Stimulated activated CD4-positive, alpha-beta T cell treated with anti-CD3 and anti-CD28 coated beads, Interleukin-4, amount 100 ng/mL, for 24 hours (primary cell): ENCODE data around the gene SHMT2.
A peak's percentile ranks its signal among the peaks of the same experiment; 100 is the strongest.

Experiments used
- DNase-seq: peaks from one replicate; pipeline ENCODE4 v3.0.0-alpha.2; 2020

The SHMT2 gene

DNA sequence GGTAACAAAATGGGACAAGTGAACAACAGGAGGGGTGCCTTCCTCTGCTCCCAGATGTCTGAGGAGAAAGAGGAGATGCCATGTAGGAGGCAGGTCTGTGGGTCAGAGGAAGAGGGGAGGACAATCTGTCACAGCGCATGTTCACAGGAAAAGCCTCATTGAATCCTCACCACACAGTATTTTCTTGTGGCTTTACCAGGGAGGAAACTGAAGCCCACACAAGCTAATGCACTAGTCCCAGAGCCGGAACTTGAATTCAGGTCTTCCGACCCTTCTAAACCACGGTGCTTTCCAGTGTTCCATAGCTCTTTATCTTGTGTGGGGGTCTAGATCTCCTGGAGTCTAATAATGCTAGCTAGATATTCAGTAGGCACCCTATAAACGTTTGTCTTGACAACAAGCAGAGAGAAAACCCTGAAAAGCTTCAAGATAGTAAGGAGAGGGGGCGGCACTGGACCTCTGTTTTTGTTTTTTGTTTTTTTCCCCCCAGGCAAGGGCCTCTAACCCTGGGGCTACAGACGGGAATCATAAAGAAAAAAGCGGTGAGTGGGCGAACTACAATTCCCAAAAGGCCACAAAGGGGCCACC, 371 bp upstream of the SHMT2 start:
- no peak for DNase-seq

DNA sequence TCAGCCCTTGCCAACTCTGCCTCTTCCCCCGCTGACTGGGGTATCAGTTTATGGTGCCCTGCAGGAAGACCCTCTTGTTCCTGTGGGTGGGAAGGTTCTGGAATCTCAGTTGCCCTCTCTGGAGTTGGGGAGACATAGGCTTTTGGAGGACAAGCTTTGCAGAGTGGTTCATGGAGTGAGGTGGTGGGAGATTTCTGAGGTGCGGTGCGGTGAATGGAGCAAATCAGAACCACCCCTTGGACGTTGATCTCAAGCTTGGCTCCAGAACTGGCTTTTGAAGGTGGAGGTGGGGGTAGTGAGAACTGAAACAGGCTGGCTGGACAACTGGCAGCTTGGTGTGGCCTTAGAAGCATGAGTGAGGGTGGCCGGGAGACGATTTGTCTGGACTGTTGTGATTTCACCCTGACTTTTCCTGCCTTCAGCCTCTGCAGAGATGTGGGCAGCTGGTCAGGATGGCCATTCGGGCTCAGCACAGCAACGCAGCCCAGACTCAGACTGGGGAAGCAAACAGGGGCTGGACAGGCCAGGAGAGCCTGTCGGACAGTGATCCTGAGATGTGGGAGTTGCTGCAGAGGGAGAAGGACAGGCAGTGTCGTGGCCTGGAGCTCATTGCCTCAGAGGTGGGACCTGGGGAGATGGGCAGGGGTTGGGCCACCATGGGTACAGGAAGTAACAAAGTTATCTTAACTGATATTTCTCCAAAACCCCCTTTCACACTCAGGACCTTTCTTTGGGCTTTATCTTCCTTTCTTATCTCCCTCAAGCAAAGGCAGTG, 1.1 kb downstream of the SHMT2 start:
- DNase-seq: no peak

DNA sequence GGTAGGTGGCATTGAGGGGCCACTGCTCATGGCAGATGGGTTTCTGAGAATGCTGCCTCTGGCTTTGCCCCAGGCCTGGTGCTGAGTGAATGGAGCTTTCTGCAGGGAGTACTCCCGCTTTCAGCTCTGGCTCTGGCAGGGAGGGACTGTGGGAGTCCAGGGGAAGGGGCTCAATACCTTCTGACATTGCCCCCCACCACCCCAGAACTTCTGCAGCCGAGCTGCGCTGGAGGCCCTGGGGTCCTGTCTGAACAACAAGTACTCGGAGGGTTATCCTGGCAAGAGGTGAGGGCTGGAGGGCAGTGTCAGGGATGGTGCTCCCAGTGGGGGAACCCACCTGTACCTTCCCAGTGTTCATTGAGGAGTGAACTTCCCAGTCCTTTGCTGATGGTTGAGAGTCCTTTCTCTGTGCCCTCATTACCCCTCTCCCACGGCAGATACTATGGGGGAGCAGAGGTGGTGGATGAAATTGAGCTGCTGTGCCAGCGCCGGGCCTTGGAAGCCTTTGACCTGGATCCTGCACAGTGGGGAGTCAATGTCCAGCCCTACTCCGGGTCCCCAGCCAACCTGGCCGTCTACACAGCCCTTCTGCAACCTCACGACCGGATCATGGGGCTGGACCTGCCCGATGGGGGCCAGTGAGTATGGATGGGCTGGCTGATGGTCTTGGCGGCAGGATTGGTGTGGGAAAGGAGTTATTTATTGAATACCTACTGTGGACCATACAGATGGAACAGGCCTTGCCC, 1.9 kb downstream of the SHMT2 start:
- no peak for DNase-seq

DNA sequence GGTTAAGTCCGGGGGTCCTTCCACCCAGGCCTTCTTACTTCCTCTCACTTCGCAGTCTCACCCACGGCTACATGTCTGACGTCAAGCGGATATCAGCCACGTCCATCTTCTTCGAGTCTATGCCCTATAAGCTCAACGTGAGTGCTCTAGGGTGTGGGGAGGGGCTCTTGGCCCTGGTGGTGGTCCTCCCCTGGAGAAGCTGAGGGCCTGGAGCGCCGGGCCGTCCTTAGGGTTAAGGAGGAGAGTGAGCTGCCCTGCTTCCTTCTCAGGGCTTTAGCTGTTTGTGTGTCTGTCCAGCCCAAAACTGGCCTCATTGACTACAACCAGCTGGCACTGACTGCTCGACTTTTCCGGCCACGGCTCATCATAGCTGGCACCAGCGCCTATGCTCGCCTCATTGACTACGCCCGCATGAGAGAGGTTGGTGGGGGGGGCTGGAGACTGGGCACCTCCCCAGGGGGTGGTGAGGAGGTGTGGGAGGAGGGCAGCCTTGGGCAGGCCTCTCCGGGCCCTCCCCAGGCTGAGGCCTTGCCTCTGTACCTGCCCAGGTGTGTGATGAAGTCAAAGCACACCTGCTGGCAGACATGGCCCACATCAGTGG, 2.7 kb downstream of the SHMT2 start:
- DNase-seq: no peak

DNA sequence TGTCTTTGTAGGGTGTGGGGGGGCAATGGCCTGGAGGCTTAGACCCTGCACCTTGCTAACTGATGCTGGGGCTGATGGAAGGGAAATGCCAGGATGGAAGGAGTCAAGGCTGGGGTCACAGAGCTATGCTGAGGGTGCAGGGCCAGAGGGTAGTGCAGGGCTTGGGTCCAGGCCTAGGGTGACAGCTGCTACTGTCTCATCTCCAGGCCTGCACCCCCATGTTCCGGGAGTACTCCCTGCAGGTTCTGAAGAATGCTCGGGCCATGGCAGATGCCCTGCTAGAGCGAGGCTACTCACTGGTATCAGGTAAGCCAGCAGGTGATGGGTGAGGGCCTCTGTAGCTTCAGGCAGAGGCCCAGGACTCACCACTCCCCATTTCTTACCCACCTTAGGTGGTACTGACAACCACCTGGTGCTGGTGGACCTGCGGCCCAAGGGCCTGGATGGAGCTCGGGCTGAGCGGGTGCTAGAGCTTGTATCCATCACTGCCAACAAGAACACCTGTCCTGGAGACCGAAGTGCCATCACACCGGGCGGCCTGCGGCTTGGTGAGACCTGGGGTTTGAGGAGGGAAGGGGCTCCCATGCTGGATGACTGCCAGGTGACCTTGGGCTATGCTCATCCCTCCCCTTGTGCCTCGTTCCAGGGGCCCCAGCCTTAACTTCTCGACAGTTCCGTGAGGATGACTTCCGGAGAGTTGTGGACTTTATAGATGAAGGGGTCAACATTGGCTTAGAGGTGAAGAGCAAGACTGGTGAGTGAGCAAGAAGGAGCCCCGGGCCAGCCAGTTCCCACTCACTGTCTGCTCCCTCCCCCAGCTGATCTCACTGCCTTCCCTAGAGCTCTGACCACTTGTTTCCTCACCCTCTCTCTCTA, 4.1 kb downstream of the SHMT2 start:
- DNase-seq: no peak

DNA sequence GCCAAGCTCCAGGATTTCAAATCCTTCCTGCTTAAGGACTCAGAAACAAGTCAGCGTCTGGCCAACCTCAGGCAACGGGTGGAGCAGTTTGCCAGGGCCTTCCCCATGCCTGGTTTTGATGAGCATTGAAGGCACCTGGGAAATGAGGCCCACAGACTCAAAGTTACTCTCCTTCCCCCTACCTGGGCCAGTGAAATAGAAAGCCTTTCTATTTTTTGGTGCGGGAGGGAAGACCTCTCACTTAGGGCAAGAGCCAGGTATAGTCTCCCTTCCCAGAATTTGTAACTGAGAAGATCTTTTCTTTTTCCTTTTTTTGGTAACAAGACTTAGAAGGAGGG, 4.7 kb downstream of the SHMT2 start:
- no peak for DNase-seq

DNA sequence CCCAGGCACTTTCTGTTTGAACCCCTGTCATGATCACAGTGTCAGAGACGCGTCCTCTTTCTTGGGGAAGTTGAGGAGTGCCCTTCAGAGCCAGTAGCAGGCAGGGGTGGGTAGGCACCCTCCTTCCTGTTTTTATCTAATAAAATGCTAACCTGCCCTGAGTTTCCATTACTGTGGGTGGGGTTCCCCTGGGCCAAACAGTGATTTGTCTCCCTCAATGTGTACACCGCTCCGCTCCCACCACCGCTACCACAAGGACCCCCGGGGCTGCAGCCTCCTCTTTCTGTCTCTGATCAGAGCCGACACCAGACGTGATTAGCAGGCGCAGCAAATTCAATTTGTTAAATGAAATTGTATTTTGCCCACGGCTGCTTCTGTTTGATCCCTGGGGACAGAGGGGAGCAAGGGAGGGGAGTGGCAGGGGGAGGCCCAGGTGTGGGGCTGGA, 5.1 kb downstream of the SHMT2 start:
- DNase-seq: no peak

DNA sequence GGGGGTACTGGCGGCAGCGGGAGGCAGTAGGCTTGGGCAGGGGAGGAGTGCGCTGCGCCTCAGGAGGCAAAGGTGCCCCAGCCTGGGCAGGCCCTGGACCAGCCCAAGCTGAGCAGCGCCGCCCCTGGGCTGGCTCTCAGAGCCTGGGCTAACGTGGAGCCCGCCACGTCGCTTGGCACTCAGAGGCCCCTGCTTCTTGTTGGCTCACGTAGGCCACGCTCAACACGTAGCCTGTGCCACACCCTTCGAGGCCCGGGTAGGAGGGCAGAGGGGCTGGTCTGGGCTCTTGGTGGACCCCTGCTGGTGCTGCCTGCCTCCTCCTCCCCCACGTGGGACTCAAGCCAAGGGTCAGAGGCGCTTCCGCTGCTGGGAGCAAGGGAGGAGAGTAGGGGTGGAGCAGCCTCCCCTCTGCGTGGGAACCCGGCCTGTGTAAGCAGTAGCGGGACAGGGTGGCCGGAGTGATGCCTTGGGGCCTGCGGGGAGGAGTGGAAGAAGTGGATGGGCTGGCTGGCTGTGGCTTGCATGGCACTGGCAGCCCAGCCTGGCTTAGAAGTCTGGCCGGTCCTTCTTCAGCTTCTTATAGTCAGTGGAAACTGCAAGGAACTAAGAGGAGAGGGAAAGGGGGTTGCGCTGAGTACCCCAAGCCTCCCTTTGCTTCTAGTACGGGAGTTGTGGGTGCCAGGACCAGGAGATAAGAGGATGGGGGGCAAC, 5.7 kb downstream of the SHMT2 start:
- no peak for DNase-seq

DNA sequence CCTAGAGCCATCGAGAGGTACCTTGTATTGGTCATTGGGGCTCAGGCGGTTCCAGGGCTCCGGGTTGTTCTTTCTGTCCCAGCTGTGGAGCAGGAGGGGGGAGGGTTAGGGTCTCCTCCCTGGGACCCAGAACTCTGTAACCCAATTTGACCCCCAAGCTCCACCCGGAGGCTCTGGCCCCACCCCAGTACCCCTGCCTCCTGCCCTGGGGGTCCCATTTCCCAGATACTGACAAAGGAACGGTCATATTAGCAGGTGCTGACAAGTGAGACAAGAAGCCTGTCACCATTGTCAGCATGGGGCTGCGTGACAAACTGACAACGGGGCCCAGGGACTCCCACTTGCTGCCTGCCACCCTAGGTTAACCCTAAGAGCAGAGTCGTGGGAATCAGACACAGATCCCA, 6.2 kb downstream of the SHMT2 start:
- no peak for DNase-seq

DNA sequence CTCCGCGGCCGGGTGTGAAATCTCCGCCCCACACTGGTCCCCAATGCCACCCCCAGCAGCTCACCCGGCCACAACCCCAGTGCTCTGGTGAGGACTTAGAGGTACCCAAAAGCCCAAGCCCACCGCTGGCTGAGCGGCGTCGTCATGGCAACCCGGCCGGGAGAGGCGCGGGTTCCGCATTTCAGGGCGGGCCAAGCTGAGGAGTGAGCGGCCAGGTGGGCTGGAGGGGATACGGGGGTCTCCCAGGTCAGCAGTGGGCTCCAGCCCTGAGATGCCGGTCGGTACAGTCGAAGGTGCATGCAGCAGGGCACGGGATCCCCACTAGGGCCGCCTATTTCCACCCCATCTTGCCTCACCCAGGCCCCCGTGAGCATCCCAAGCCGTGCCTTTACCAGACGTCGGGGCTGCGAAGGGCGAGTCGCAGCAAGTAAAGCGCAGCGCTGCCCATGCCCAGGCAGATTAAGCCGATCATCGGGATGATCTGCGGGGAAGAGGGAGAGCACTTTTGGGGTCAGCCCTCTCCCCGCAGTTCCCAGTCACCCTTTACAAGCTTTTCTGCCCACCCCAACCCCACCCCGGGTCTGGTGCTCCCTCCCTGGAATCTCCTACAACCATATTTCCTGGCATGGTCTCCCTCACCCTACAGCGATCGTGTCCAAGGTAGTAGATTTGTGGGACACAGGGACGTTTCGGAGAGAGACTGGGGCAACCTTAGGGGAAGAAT, 6.9 kb downstream of the SHMT2 start:
- no peak for DNase-seq

DNA sequence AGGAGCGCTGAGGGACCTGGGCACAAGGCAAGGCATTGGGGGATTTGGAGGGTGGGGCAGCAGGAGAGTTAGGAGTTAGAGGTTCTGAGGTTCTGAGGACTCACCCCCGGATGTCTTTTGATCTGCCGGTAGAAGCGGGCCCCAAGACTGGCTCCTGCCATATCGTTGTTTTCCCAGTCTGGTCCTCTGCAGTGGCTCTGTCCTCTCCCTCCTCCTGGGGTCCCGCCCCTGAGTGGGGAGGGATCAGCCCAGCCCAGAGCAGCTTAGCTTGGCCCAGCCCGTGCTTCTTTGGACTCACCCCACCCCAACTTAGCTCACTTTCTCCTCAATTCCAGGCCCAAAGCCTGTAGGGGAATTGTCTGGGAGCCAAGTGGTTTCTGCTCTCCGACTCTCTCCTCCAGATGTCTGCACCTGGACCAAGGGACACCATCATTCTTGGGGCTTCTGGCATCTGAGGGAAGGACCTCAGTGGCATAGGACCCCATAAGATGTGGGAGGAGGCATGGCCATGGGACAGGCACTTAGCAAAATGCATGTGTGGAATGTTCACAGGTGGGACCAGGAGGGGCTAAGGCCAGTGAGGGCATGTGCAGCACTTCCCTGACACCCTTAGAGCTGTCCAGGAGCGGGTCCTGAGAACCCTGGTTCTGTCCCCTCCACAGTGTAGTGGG, 7.5 kb downstream of the SHMT2 start:
- no peak for DNase-seq

DNA sequence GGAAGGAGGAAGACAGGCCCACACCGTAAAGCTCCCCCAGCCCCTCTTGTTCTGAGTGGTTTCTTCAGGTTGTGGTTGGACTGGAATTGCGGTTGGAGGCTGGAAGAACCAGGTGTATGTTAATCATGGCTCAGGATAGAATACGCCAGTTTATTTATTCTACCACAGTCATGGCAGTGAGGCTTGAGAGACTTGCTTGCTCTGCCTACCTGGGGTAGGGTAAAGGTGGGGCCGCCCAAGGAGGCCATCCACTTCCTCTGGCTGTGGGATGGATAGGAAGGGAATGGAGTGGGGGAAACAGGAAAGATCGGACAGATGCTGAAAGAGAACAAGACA, 8.1 kb downstream of the SHMT2 start:
- no peak for DNase-seq

DNA sequence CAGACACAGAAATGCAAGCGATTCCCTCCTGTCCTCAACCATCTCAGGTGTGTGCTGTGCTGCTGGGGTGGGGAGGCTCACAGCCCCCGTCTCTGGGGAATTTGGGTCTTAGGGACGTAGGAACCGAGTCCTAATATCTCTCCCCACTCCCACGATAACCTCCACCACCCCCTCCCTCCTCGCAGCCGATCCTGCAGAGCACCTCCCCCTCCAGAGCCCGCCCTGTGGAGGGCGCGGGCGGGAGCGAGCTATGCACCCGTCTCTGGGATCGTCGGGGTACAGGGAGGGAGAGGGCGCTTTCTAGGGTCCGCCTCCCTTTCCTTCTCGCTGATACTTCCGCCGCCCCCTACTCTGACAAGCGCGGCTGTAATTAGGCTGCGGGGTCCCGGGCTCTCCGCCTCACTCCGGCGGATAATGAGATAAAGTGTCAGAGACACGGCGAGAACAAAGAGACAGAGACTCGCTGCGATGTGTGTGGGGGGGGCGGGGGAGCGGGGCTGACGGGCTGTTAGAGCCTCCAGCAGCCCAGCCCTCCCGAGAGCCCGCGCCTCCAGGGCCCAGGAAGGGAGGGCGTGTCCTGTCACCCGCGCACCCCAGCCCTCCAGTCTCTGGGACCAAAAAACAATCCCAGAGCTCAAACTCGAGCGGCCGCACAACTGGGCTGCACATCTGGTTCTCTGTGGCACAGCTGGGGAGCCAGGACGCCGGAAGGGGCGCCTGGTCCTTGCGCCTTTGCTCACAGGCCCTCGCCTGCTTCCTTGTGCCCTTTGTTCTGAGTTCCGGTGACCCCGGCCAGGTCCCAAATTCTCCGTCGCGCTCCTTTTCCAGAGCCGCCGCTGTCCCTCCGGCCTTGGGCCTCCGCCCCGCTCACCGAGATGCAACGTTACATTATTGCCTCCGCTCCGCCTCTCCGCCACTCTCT, 8.7 kb downstream of the SHMT2 start:
- DNase-seq: no peak

DNA sequence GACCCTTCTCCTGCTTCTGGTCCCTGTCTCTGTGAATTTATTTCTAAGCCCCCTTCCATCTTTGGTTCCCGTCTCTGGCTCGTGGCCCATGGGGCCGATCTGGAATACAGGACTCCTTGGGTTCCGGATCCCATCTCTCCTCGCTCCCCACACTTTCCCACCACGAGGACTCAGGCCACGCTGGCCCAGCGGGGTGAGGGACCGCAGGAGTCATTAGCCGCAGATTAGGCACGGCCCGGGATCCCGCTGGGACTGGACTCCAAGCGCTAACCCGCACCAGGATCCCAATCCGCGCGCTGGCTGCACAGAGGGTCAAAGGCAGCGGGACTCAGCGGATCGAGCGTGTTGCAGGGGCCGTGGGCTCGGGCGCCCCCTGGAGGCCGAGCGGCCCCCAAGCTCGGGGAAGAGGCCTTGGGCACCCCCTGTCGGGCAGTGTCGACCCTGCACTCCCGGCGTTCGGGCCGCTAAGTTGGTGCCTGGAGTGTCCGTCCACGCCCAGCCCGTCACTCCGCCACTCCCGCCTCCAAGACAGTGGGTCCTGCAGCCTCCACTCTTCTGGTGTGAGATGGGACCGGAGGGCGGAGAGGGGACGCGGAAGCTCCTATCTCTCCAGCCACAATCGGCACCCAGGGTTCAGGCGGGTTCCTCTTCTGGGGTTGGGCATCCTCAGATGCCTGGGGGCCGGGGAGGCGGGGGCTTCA, 9.5 kb downstream of the SHMT2 start:
- peak; percentile 90 for DNase-seq

DNA sequence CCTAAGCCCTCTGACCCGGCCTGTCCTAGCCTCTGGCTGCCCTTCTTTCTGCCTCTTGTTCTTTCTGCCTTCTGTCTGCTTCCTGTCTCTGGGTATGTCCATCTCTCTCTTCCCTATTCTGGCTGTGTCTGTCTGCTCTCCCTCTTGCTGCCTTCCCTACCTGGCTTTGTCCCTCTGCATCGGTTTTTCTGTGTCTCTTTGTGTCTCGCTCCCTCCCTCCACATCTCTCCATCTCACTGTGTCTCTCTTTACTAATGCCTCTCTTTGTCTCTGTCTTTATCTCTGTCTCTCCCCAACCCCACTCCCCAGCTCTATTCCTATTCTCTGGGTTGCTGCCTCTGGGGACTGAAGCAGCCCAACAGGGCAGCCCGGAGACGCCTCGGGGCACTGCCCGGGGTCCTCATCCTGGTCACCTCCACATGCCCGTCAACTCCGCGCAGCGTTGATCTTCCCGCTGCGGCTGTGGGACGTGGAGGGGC, 10.1 kb downstream of the SHMT2 start:
- DNase-seq: no peak

DNA sequence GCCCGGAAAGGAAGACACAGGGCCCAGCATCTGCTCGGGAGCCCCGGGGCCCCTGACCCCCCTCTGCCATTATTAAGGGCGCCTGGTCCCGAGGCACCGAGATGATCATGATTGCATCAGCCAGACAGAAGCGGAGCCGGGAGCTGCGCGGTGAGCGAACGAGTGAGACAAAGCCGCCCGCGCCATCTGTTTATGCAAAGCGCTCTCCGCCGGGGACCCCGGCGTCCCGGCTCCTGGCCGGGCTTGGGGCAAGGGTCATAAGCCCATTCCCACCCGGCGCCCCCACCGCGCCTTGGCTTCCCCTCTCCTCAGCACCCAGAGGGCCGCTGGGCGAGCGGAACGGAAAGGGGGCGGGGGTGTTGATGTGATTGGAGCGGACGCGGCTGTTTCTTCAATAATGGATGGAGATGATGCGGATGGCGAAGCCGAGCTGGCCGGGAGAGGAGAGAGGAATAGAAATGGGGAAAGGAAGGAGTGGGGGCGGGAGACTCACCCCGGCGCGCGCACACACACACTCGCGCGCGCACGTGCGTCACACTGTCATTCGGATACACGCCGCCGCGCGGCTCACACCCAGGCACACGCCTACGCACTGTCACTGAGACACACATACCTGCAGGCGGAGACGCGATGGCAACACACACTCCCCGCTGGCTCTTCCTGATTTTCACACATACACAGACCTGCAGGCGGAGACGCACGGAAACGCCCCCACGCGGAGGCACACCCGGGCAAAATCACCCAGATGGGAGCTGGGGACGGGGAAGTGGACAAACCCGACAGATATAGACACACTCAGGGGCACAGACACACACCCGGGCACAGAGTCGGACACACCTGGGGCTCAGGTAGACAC, 10.8 kb downstream of the SHMT2 start:
- DNase-seq: peak; percentile 79

DNA sequence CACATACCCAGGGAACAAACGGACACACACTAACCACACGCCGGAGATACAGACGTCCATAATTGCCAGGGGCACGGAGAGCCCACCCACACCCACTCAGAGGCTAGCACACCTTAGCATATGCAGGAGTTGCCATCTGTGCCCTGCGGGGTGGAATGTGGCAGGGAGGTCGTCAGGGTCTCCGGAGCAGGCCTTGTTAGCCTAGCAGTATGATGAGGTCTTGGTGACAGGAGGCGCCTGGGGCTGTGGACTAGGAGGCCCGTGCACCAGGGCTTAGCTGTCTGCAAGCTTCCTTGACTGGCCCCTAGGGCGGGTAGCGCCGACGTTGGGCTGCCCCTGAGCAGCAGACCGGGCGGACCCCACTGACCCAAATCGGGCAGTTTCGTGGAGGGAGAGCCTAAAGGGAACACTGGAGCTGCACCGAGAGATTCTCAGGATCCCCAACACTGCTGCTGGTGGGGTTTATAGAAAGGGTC, 11.5 kb downstream of the SHMT2 start:
- peak; percentile 19 for DNase-seq
